ENCODE data around the gene TEX9. TPM values are rescaled to one million over a fixed set of nuclear protein-coding genes. Genes with fewer than 3 reads are reported as not detected.

TEX9 gene
- total and polyA plus RNA-seq, 2 donors (not counting 1 experiment from before 2014, with no cell fraction given): 2.2 to 4.5 TPM

DNA sequence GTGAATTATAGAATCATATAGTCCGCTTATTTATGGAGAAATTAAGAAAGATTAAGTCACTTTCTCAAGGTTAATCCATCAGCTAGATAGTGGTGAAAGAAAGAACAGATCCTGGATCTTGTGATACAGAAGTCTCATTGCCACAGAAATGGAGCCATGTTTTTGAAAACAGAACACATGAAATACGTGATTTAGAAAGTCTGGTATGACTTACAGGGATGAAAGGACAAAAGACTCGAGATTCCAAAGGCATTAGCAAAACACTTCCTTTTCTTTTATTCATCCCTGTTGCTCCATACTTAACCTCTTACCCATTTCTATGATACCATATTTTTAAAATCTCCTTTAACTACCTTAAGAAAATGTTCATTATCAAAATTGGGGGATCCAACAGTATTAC, 40.0 kb upstream of the TEX9 start:
- Histone ChIP-seq H3K27ac (ENCODE audit: insufficient read depth, low read length) (no peak overlapping the region), H4K20me1 (ENCODE audit: control insufficient read depth, extremely low read depth, insufficient read depth, low read length) (no peaks in the 10 kb centered on the region), H3K4me1 (ENCODE audit: control insufficient read depth, extremely low read depth, insufficient read depth, low read length) (no peaks in the 10 kb centered on the region), H3K36me3 (ENCODE audit: control insufficient read depth, insufficient read depth, low read length) (no peaks in the 10 kb centered on the region), H3K4me2 (ENCODE audit: extremely low read depth, insufficient read depth, low read length) (no peak overlapping the region), H3K9me3 (ENCODE audit: control insufficient read depth, insufficient read depth, low read depth, low read length) (no peaks in the 10 kb centered on the region), H2AFZ (ENCODE audit: low read length) (no peak overlapping the region), H3K4me3 (replicated peaks in 1 of 4; ENCODE audit: control extremely low read depth in 1 of 4, insufficient read depth in 1 of 4, low read depth in 3 of 4, low read length in 4 of 4) (no peak overlapping the region), H3K9ac (ENCODE audit: insufficient read depth, low read length) (no peak overlapping the region), H3K79me2 (ENCODE audit: control insufficient read depth, insufficient read depth, low read length) (no peaks in the 10 kb centered on the region), H3K27me3 (ENCODE audit: control insufficient read depth, insufficient read depth, low read length) (no peaks in the 10 kb centered on the region)
- DNase-seq (ENCODE audit: low read depth in 2 of 2): peak; percentile 4 to 70
- TF ChIP-seq, protein P1, sequence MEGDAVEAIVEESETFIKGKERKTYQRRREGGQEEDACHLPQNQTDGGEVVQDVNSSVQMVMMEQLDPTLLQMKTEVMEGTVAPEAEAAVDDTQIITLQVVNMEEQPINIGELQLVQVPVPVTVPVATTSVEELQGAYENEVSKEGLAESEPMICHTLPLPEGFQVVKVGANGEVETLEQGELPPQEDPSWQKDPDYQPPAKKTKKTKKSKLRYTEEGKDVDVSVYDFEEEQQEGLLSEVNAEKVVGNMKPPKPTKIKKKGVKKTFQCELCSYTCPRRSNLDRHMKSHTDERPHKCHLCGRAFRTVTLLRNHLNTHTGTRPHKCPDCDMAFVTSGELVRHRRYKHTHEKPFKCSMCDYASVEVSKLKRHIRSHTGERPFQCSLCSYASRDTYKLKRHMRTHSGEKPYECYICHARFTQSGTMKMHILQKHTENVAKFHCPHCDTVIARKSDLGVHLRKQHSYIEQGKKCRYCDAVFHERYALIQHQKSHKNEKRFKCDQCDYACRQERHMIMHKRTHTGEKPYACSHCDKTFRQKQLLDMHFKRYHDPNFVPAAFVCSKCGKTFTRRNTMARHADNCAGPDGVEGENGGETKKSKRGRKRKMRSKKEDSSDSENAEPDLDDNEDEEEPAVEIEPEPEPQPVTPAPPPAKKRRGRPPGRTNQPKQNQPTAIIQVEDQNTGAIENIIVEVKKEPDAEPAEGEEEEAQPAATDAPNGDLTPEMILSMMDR (conservative IDR thresholded peaks at IDR 0.05 in 1 of 2, IDR thresholded peaks at IDR 0.05 in 1 of 2; ENCODE audit: low read depth in 1 of 2, low read length in 2 of 2): no peak
- TF ChIP-seq EZH2 (IDR thresholded peaks at IDR 0.05; ENCODE audit: low read length, missing control alignments): no peak

DNA sequence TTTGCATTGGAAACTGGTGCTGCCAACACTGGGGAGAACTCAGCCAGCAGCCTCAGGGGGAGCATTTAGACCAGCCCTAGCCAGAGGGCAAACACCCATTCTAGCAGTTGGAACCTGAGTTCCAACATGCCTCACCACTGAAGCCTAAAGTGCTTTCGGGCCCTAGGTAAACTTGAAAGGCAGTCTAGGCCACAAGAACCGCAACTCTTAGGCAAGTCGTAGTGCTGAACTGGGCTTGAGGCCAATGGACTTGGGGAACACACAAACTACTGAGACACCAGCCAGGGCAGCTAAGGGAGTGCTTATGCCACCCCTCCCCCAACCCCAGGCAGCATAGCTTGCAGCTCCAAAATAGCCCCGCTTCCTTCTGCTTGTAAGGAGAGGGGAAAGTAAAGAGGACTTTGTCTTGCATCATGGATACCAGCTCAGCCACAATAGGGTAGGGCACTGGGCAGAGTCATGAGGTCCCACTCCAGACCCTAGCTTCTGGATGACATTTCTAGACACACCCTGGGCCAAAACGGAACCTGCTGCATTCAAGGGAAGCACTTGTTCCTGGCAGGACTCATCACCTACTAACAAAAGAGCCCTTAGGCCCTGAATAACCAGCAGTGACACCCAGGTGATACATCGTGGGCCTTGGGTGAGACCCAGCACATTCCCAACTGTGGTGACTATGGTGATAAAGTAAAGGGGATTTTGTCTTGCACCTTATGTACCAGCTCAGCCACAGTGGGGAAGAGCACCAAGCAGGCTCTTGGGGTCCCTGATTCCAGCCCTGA, 37.3 kb upstream of the TEX9 start:
- H3K27me3 ChIP-seq (ENCODE audit: control insufficient read depth, insufficient read depth, low read length): no peaks in the 10 kb centered on the region
- H3K27ac ChIP-seq (ENCODE audit: insufficient read depth, low read length): no peak overlapping the region
- no peaks in the 10 kb centered on the region for H3K4me1 ChIP-seq (ENCODE audit: control insufficient read depth, extremely low read depth, insufficient read depth, low read length)
- no peak overlapping the region for H3K4me3 ChIP-seq (replicated peaks in 1 of 4; ENCODE audit: control extremely low read depth in 1 of 4, insufficient read depth in 1 of 4, low read depth in 3 of 4, low read length in 4 of 4)
- H3K9ac ChIP-seq (ENCODE audit: insufficient read depth, low read length): no peak overlapping the region
- no peak overlapping the region for H3K4me2 ChIP-seq (ENCODE audit: extremely low read depth, insufficient read depth, low read length)
- no peak for TF ChIP-seq EZH2 (IDR thresholded peaks at IDR 0.05; ENCODE audit: low read length, missing control alignments)
- TF ChIP-seq, protein P1 (conservative IDR thresholded peaks at IDR 0.05 in 1 of 2, IDR thresholded peaks at IDR 0.05 in 1 of 2; ENCODE audit: low read depth in 1 of 2, low read length in 2 of 2): no peak
- no peaks in the 10 kb centered on the region for H3K9me3 ChIP-seq (ENCODE audit: control insufficient read depth, insufficient read depth, low read depth, low read length)
- no peak overlapping the region for H2AFZ ChIP-seq (ENCODE audit: low read length)
- no peaks in the 10 kb centered on the region for H4K20me1 ChIP-seq (ENCODE audit: control insufficient read depth, extremely low read depth, insufficient read depth, low read length)
- no peaks in the 10 kb centered on the region for H3K36me3 ChIP-seq (ENCODE audit: control insufficient read depth, insufficient read depth, low read length)
- H3K79me2 ChIP-seq (ENCODE audit: control insufficient read depth, insufficient read depth, low read length): no peaks in the 10 kb centered on the region
- peak; percentile 11 to 40 for DNase-seq (ENCODE audit: low read depth in 2 of 2)

DNA sequence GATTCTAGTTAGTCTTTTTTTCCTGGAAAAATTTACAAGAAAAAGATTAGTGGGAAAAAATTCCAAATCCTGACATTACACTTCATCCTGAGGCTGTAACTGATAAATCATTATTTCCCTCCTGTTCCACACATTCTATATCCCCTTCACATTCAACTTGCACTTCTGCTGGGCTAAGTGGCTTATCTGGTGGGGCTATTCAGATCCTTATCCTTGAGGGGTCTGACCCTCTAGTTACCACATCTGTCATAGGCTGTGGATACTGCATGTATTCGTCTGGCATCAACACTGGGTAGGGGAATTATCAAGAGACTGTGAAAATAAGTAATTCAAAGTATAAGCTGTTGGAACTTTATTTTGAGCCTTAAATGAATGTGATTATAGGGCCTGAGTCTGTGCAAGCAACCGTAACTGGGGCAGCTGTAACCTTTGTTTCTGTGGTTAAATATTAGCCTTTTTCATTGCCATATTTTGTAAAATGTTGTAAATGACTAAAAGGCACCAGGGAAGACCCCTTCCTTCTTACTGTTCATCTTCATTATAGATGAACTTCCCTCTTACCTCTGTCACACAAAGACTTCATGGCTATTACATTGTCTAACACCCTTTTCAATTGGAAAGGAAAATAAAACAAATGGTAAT, 28.0 kb upstream of the TEX9 start:
- Histone ChIP-seq H3K27ac (ENCODE audit: insufficient read depth, low read length) (no peak overlapping the region), H3K4me3 (replicated peaks in 1 of 4; ENCODE audit: control extremely low read depth in 1 of 4, insufficient read depth in 1 of 4, low read depth in 3 of 4, low read length in 4 of 4) (no peak overlapping the region), H3K9me3 (ENCODE audit: control insufficient read depth, insufficient read depth, low read depth, low read length) (no peaks in the 10 kb centered on the region), H3K27me3 (ENCODE audit: control insufficient read depth, insufficient read depth, low read length) (no peaks in the 10 kb centered on the region), H3K4me1 (ENCODE audit: control insufficient read depth, extremely low read depth, insufficient read depth, low read length) (no peaks in the 10 kb centered on the region), H3K4me2 (ENCODE audit: extremely low read depth, insufficient read depth, low read length) (no peak overlapping the region), H3K79me2 (ENCODE audit: control insufficient read depth, insufficient read depth, low read length) (no peaks in the 10 kb centered on the region), H3K36me3 (ENCODE audit: control insufficient read depth, insufficient read depth, low read length) (no peaks in the 10 kb centered on the region), H4K20me1 (ENCODE audit: control insufficient read depth, extremely low read depth, insufficient read depth, low read length) (no peaks in the 10 kb centered on the region), H2AFZ (ENCODE audit: low read length) (no peak overlapping the region), H3K9ac (ENCODE audit: insufficient read depth, low read length) (no peak overlapping the region)
- no peak for DNase-seq (ENCODE audit: low read depth in 2 of 2)
- TF ChIP-seq, protein P1 (conservative IDR thresholded peaks at IDR 0.05 in 1 of 2, IDR thresholded peaks at IDR 0.05 in 1 of 2; ENCODE audit: low read depth in 1 of 2, low read length in 2 of 2): no peak
- no peak for TF ChIP-seq EZH2 (IDR thresholded peaks at IDR 0.05; ENCODE audit: low read length, missing control alignments)
